Small intestine (tissue), 7 donors: ENCODE results near the gene SZRD1. TPM values are rescaled to one million over a fixed set of nuclear protein-coding genes. Genes with fewer than 3 reads are reported as not detected.

Experiments used
- DNase-seq, 2 donors: peaks; one replicate each; pipeline versions ENCODE4 v3.0.0 to v3.0.0-alpha.2; 2013
- FAIRE-seq: peaks from 2 replicates; lab custom pipeline; 2012; peaks lifted over from hg19 to GRCh38; lab: Jason Lieb, UNC
- H3K27ac ChIP-seq, 3 donors: one replicate each; pipeline ENCODE4 v1.5.1; 2013; ENCODE audit warnings: low read length in 2 of 3, mild to moderate bottlenecking in 2 of 3, control low read depth in 1 of 3, inconsistent platforms in 1 of 3, low read depth in 1 of 3, moderate library complexity in 1 of 3
- H3K27me3 ChIP-seq, 3 donors: one replicate each; pipeline ENCODE4 v1.6.1; 2013; ENCODE audit warnings: low read length in 3 of 3, inconsistent platforms in 1 of 3; ENCODE audit not compliant: control insufficient read depth in 3 of 3, insufficient read depth in 3 of 3
- H3K36me3 ChIP-seq, 3 donors: one replicate each; pipeline ENCODE4 v1.6.1; 2013; ENCODE audit warnings: low read length in 3 of 3, inconsistent platforms in 1 of 3, low read depth in 1 of 3, mild to moderate bottlenecking in 1 of 3, moderate library complexity in 1 of 3; ENCODE audit not compliant: control insufficient read depth in 3 of 3, insufficient read depth in 2 of 3
- H3K4me1 ChIP-seq, 3 donors: one replicate each; pipeline ENCODE4 v1.6.1; 2013; ENCODE audit warnings: low read length in 2 of 3, inconsistent platforms in 1 of 3, low read depth in 1 of 3, mild to moderate bottlenecking in 1 of 3, moderate library complexity in 1 of 3; ENCODE audit not compliant: control insufficient read depth in 3 of 3, insufficient read depth in 2 of 3
- H3K4me3 ChIP-seq, 3 donors: one replicate each; pipeline ENCODE4 v1.5.1; 2013; ENCODE audit warnings: low read length in 3 of 3, control low read depth in 1 of 3, inconsistent platforms in 1 of 3, low read depth in 1 of 3, mild to moderate bottlenecking in 1 of 3, moderate library complexity in 1 of 3
- H3K9me3 ChIP-seq, 2 donors: one replicate each; pipeline ENCODE4 v1.6.1; 2013; ENCODE audit warnings: low read depth in 1 of 2, low read length in 1 of 2; ENCODE audit not compliant: control insufficient read depth in 2 of 2, insufficient read depth in 1 of 2
- WGBS, 3 donors: extraction: QIAGEN DNeasy Blood & Tissue Kit; methylation state at CpG; one replicate each; pipeline ENCODE4 v1.1.7; 2013; 5-methylcytosine and 5-hydroxymethylcytosine counted together
- polyA plus RNA-seq, 4 donors: library from polyadenylated mRNA; stranded (reverse) in 3 of 4; unstranded in 1 of 4; fragments of 200-250 nt in 3 of 4; fragments of 120-200 nt in 1 of 4; gene quantifications; one replicate each; pipeline versions ENCODE4 v1.2.1 to v1.2.3, GENCODE V29; 2013
- donor health status: healthy with polysubstance abuse.
- donor health status: control.
- donor health status: control.
- donor health status: Bipolar disorder and iron deficiency.
- donor health status: healthy.

SZRD1 gene
- polyA plus RNA-seq, 4 donors: 72.2 to 98.8 (median 79.7) TPM

DNA sequence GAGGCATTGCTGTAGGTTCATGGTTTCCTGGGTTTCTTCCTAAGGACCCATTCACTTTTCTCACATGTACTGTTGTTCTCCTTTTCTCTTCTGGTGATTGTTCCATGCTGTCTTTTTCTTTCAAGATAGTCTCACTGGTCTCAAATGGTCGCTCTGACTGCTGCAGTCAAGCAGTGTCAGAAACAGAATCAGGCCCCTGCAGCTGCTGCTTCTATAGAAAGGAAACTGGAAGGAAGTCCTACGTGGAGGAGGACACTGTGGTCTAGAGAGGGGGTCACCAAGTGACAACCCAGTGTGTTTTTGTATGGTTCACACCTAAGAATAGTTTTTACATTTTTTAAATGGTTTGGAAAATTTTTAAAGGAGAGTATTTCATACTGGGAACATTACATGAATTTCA lies 75.9 kb downstream of the SZRD1 start:
- DNase-seq (no peak), FAIRE-seq (no peak)
- Histone ChIP-seq H3K4me1 (peaks cover 0 to 8% (median 3%) of the 10 kb centered on the region in 3 donors), H3K36me3 (peaks cover 4 to 53% (median 15%) of the 10 kb centered on the region in 3 donors), H3K27ac (no peak overlapping the region), H3K9me3 (no peaks in the 10 kb centered on the region), H3K27me3 (no peaks in the 10 kb centered on the region), H3K4me3 (no peak overlapping the region)
- WGBS, 3 donors: 63 to 73% (median 72%) methylated on average over 2 of the region's 2 CpGs

DNA sequence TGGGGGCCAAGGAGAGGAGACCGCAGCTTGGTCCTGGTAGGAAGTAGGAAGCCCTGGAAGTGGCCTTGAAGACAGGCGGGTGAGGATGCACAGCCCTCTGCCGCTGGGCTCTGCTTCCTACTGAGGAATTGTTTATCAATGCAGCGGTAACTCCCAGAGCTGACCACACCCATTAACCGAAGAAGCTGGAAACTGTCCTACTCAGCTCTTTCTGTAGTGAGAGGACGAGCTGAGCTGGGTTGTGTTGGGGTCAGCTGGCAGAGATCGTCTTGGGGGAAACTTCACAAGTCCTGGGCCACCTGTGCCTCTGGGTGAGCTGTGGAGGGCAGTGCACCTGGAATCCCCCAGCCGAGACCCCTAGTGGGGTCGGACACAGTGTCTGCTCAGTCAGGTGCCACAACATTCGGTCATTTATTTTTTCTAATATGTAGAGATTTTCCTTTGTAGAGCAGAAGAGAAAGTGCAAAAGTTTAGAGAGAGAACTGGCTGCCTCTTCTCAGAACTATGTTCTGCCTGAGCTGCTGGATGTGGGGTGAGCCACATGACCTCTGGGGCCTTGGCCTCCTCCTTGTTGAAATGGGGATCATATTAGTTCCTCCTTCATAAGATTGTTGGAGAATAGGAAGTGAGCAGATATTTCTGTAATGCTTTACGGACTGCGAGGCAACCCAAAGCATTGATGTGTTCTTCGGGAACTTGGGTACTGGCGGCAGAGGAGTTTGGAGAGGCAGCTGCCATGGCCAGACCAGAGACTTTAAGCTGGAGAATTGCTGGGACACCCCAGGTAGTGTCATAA lies 77.1 kb downstream of the SZRD1 start:
- no peak overlapping the region for H3K4me3 ChIP-seq
- no peaks in the 10 kb centered on the region for H3K27me3 ChIP-seq
- peaks cover 9 to 66% (median 23%) of the 10 kb centered on the region in 3 donors for H3K36me3 ChIP-seq
- H3K4me1 ChIP-seq: peaks cover 0 to 8% (median 3%) of the 10 kb centered on the region in 3 donors
- H3K27ac ChIP-seq: no peak overlapping the region
- DNase-seq (no peak), FAIRE-seq (no peak)
- no peaks in the 10 kb centered on the region for H3K9me3 ChIP-seq
- 75 to 90% (median 86%) methylated on average over 14 of the region's 14 CpGs for WGBS, 3 donors

DNA sequence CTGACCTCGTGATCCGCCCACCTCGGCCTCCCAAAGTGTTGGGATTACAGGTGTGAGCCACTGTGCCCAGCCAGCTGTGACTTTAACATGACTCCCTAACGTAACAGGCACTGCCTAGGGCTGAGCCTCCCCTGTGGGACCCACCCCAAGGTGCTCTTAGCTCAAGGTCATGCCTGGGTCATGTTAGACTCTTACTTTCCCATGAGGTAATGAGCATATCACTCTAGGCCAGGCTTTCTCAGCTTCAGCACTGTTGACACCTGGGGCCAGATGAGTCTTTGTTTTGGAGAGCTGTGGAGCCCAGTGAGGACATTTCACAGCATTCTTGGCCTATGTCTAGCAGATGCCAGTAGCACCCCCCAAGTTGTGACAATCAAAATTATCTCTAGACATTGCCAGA lies 78.0 kb downstream of the SZRD1 start:
- H3K4me1 ChIP-seq: peaks cover 0 to 7% (median 3%) of the 10 kb centered on the region in 3 donors
- no peak for DNase-seq
- FAIRE-seq: no peak
- H3K27me3 ChIP-seq: no peaks in the 10 kb centered on the region
- no peak overlapping the region for H3K4me3 ChIP-seq
- peaks cover 9 to 73% (median 30%) of the 10 kb centered on the region in 3 donors for H3K36me3 ChIP-seq
- 83 to 95% (median 94%) methylated on average over 4 of the region's 4 CpGs for WGBS, 3 donors
- H3K9me3 ChIP-seq: no peaks in the 10 kb centered on the region
- no peak overlapping the region for H3K27ac ChIP-seq

DNA sequence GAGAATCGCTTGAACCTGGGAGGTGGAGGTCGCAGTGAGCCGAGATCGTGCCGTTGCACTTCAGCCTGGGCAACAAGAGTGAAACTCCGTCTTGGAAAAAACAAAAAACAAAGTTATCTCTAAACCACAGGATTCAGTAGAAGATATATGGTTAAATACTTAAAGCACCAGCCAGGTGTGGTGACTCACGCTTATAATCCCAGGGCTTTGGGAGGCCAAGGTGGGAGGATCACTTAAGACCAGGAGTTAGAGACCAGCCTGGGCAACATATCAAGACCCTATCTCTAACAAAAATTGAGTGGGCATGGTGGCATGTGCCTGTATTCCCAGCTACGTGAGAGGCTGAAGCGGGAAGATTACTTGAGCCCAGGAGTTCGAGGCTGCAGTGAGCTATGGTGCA lies 79.1 kb downstream of the SZRD1 start:
- 93 to 99% (median 94%) methylated on average over 10 of the region's 10 CpGs for WGBS, 3 donors
- Histone ChIP-seq H3K27me3 (no peaks in the 10 kb centered on the region), H3K27ac (no peak overlapping the region), H3K9me3 (no peaks in the 10 kb centered on the region), H3K4me3 (no peak overlapping the region), H3K36me3 (peaks cover 12 to 80% (median 30%) of the 10 kb centered on the region in 3 donors), H3K4me1 (peaks cover 0 to 5% (median 3%) of the 10 kb centered on the region in 3 donors)
- no peak for DNase-seq
- no peak for FAIRE-seq

DNA sequence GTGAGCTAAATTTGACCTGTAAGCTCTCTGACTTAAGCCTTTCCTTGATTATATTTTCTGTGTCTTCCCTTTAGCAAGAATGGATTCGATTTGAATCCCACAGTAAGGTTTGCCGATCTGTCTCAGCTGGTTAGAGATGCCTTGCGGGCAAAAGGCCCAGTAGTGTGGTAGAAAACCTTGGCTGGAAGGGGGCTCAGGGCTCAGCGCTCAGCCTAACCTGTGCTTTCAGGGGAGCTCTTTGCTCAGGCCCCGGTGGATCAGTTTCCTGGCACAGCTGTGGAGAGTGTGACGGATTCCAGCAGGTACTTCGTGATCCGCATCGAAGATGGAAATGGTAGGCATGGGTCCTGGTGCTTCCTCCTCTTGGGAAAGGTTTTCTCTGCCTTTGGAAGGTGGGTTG lies 80.6 kb downstream of the SZRD1 start:
- peaks cover 21 to 83% (median 41%) of the 10 kb centered on the region in 3 donors for H3K36me3 ChIP-seq
- WGBS, 3 donors: 96 to 97% (median 96%) methylated on average over 9 of the region's 9 CpGs
- no peak for FAIRE-seq

More for the DNA sequence above, 80.6 kb downstream of the SZRD1 start:
- no peak overlapping the region for H3K27ac ChIP-seq
- no peaks in the 10 kb centered on the region for H3K4me1 ChIP-seq
- no peaks in the 10 kb centered on the region for H3K27me3 ChIP-seq
- no peaks in the 10 kb centered on the region for H3K9me3 ChIP-seq
- no peak for DNase-seq
- no peak overlapping the region for H3K4me3 ChIP-seq

Other genes with a start within 250 kb of the SZRD1 start
- 10 to 100 TPM; 12.7 to 23.8 (median 19.8) TPM for gene EPHA2, start 211.2 kb upstream of the SZRD1 start, polyA plus RNA-seq
- gene ARHGEF19, start 154.6 kb upstream of the SZRD1 start, polyA plus RNA-seq: 10 to 100 TPM in 2 of 4 donors, 1 to 10 TPM in 2; 2.2 to 14.0 (median 7.5) TPM
- gene CPLANE2, start 130.1 kb upstream of the SZRD1 start, polyA plus RNA-seq: 1 to 10 TPM; 1.6 to 7.4 (median 4.4) TPM
- 10 to 100 TPM in 3 of 4 donors, 1 to 10 TPM in 1; 10.0 to 14.5 (median 12.2) TPM for gene FBXO42, start 14.8 kb upstream of the SZRD1 start, polyA plus RNA-seq
- gene SPATA21, start 70.2 kb downstream of the SZRD1 start, polyA plus RNA-seq: under 1 TPM in 3 of 4 donors, not detected in 1; 0.18 to 0.27 (median 0.22) TPM
- gene NECAP2, start 73.5 kb downstream of the SZRD1 start, polyA plus RNA-seq: 10 to 100 TPM; 36.0 to 43.7 (median 41.4) TPM
- gene RNU1-1, start 147.0 kb downstream of the SZRD1 start, polyA plus RNA-seq: not detected
- 10 to 100 TPM; 11.7 to 60.6 (median 19.6) TPM for gene NBPF1, start 246.3 kb downstream of the SZRD1 start, polyA plus RNA-seq